Type B pancreatic cell (in vitro differentiated cells): ENCODE results near the gene PLP2. TPM values are rescaled to one million over a fixed set of nuclear protein-coding genes. Genes with fewer than 3 reads are reported as not detected.
"Not testable (repeated sequence)": the region's sequence is repeated elsewhere in the genome, so short reads cannot be mapped to it uniquely, and the experiment has no call there.

ENCODE experiments used
- DNase-seq: peaks from one replicate; pipeline ENCODE4 v3.0.0; 2021; ENCODE audit warnings: mixed read lengths; ENCODE audit not compliant: unreplicated experiment; ENCODE audit errors: extremely low spot score
- H3K27ac Mint-ChIP-seq: 2 replicates; pipeline ENCODE4 v1.8.0; 2021; ENCODE audit warnings: mild to moderate bottlenecking, mixed read lengths
- H3K27me3 Mint-ChIP-seq: 2 replicates; pipeline ENCODE4 v1.8.0; 2021; ENCODE audit warnings: mixed read lengths
- H3K36me3 Mint-ChIP-seq: 2 replicates; pipeline ENCODE4 v1.8.0; 2021; ENCODE audit warnings: mixed read lengths
- H3K4me1 Mint-ChIP-seq: one replicate; pipeline ENCODE4 v1.8.0; 2021; ENCODE audit warnings: mixed read lengths; ENCODE audit not compliant: unreplicated experiment
- H3K4me3 Mint-ChIP-seq: 2 replicates; pipeline ENCODE4 v1.8.0; 2021; ENCODE audit warnings: mild to moderate bottlenecking, mixed read lengths
- H3K9me3 Mint-ChIP-seq: 2 replicates; pipeline ENCODE4 v1.8.0; 2021; ENCODE audit warnings: mixed read lengths
- total RNA-seq: library from RNA; stranded (reverse); gene quantifications from 2 replicates; pipeline ENCODE4 v1.2.1, GENCODE V29; 2021; ENCODE audit warnings: low replicate concordance
- TF ChIP-seq, protein P1 (sequence below): fragments of 200-600 bp; sonication (generic); conservative IDR thresholded peaks from 2 replicates; pipeline ENCODE4 v1.5.0; 2021; ENCODE audit warnings: antibody characterized with exemption, mild to moderate bottlenecking

Gene PLP2
- total RNA-seq, 1 donor from 2014 or later: 28.2 TPM

- H3K27ac Mint-ChIP-seq: peak overlapping the region; percentile 61
- TF ChIP-seq, protein P1, sequence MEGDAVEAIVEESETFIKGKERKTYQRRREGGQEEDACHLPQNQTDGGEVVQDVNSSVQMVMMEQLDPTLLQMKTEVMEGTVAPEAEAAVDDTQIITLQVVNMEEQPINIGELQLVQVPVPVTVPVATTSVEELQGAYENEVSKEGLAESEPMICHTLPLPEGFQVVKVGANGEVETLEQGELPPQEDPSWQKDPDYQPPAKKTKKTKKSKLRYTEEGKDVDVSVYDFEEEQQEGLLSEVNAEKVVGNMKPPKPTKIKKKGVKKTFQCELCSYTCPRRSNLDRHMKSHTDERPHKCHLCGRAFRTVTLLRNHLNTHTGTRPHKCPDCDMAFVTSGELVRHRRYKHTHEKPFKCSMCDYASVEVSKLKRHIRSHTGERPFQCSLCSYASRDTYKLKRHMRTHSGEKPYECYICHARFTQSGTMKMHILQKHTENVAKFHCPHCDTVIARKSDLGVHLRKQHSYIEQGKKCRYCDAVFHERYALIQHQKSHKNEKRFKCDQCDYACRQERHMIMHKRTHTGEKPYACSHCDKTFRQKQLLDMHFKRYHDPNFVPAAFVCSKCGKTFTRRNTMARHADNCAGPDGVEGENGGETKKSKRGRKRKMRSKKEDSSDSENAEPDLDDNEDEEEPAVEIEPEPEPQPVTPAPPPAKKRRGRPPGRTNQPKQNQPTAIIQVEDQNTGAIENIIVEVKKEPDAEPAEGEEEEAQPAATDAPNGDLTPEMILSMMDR: no peak
- H3K27me3 Mint-ChIP-seq: peaks cover 8% of the 10 kb centered on the region
- H3K36me3 Mint-ChIP-seq: no peaks in the 10 kb centered on the region
- H3K9me3 Mint-ChIP-seq: peaks cover 5% of the 10 kb centered on the region
- H3K4me1 Mint-ChIP-seq: no peaks in the 10 kb centered on the region
- H3K4me3 Mint-ChIP-seq: peak overlapping the region; percentile 83
- DNase-seq: no peak
Observed at GRCh38 chrX:49166914-49167739, 4.6 kb upstream of the PLP2 start.

GRCh38 chrX:49167740-49168108 is 4.0 kb upstream of the PLP2 start:
- H3K27ac Mint-ChIP-seq: no peak overlapping the region
- H3K9me3 Mint-ChIP-seq: peaks cover 5% of the 10 kb centered on the region
- no peak for DNase-seq
- peaks cover 10% of the 10 kb centered on the region for H3K27me3 Mint-ChIP-seq
- no peaks in the 10 kb centered on the region for H3K36me3 Mint-ChIP-seq
- H3K4me3 Mint-ChIP-seq: no peak overlapping the region
- no peaks in the 10 kb centered on the region for H3K4me1 Mint-ChIP-seq
- TF ChIP-seq, protein P1: no peak

- DNase-seq: no peak
- peaks cover 17% of the 10 kb centered on the region for H3K27me3 Mint-ChIP-seq
- TF ChIP-seq, protein P1: no peak
- no peaks in the 10 kb centered on the region for H3K4me1 Mint-ChIP-seq
- no peaks in the 10 kb centered on the region for H3K36me3 Mint-ChIP-seq
- peak overlapping the region; percentile 83 for H3K4me3 Mint-ChIP-seq
- no peak overlapping the region for H3K27ac Mint-ChIP-seq
- H3K9me3 Mint-ChIP-seq: no peaks in the 10 kb centered on the region
Observed at GRCh38 chrX:49172280-49172780, 632 bp downstream of the PLP2 start.

DNA sequence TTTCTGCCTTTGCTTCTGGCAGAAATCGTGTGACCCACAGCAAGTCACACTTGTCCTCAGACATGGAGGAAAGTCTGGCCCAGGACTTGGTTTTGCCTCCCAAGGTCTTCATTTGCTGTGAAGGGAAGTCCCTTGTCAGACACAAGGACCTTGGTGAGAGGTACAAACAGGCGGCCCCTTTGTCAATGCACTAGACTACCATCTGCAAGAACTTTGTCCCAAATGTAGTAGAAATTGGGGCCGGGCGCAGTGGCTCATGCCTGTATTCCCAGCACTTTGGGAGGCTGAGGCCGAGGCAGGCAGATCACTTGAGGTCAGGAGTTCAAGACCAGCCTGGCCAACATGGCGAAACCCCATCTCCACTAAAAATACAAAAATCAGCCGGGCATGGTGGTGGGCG is 1.8 kb downstream of the PLP2 start:
- not testable (repeated sequence) for H3K9me3 Mint-ChIP-seq, H3K36me3 Mint-ChIP-seq
- peak overlapping the region; percentile 78 for H3K4me3 Mint-ChIP-seq

GRCh38 chrX:49174723-49175122 is 3.0 kb downstream of the PLP2 start:
- Mint-ChIP-seq H3K9me3 (no peaks in the 10 kb centered on the region), H3K27ac (peak overlapping the region; percentile 27), H3K4me1 (no peaks in the 10 kb centered on the region), H3K36me3 (no peaks in the 10 kb centered on the region), H3K4me3 (no peak overlapping the region), H3K27me3 (peaks cover 17% of the 10 kb centered on the region)
- no peak for DNase-seq
- TF ChIP-seq, protein P1: no peak

More for the DNA sequence above, 1.8 kb downstream of the PLP2 start:
- not testable (repeated sequence) for DNase-seq, H3K27ac Mint-ChIP-seq, H3K4me1 Mint-ChIP-seq
- H3K27me3 Mint-ChIP-seq: peaks cover 17% of the 10 kb centered on the region
